Esophagus muscularis mucosa (tissue), 4 donors: ENCODE data around the gene NAV2. TPM values are rescaled to one million over a fixed set of nuclear protein-coding genes. Genes with fewer than 3 reads are reported as not detected.

Source experiments
- DNase-seq: peaks from one replicate; pipeline ENCODE4 v3.0.0-alpha.2; 2017; ENCODE audit errors: extremely low spot score
- H3K27ac ChIP-seq, 4 donors: fragments of 200-600 bp; sonication (generic); replicated peaks in 1 of 4; 1 replicate in 3 of 4; 2 replicates in 1 of 4; pipeline ENCODE4 v1.5.1; 2016 to 2019; ENCODE audit warnings: mild to moderate bottlenecking in 1 of 4
- H3K27me3 ChIP-seq, 4 donors: fragments of 200-600 bp; sonication (generic); one replicate each; pipeline versions ENCODE4 v1.5.1 to v1.6.0; 2016 to 2019
- H3K36me3 ChIP-seq, 4 donors: fragments of 200-600 bp; sonication (generic); one replicate each; pipeline ENCODE4 v1.5.1; 2016 to 2019
- H3K4me1 ChIP-seq, 4 donors: fragments of 200-600 bp; sonication (generic); one replicate each; pipeline ENCODE4 v1.5.1; 2016 to 2019
- H3K4me3 ChIP-seq, 4 donors: fragments of 200-600 bp; sonication (generic); 1 replicate in 2 of 4; 2 replicates in 2 of 4; pipeline ENCODE4 v1.5.1; 2016 to 2019; ENCODE audit warnings: mild to moderate bottlenecking in 4 of 4, moderate library complexity in 1 of 4
- H3K9me3 ChIP-seq, 4 donors: fragments of 200-600 bp; sonication (generic); 1 replicate in 3 of 4; 2 replicates in 1 of 4; pipeline ENCODE4 v1.5.1; 2016 to 2019
- CTCF ChIP-seq, 3 experiments: fragments of 200-600 bp in 2 of 3; fragments of 450-650 bp in 1 of 3; sonication (generic) in 2 of 3; IDR thresholded peaks; one replicate each; pipeline ENCODE4 v1.5.1; 2017 to 2019; ENCODE audit warnings: antibody characterized with exemption in 3 of 3, mild to moderate bottlenecking in 2 of 3, moderate library complexity in 1 of 3
- EP300 ChIP-seq: sonication (generic); formaldehyde crosslinking; IDR thresholded peaks from one replicate; pipeline ENCODE4 v1.6.1; 2017; ENCODE audit warnings: antibody characterized with exemption
- POLR2A ChIP-seq: fragments of 450-650 bp; IDR thresholded peaks from one replicate; pipeline ENCODE4 v1.6.1; 2017; ENCODE audit warnings: antibody characterized with exemption, moderate library complexity, mild to moderate bottlenecking, low read depth
- POLR2AphosphoS5 ChIP-seq, 2 donors: sonication (generic); formaldehyde crosslinking; IDR thresholded peaks; one replicate each; pipeline ENCODE4 v1.6.1; 2017; ENCODE audit warnings: antibody characterized with exemption in 2 of 2
- WGBS: methylation state at CpG from one replicate; pipeline ENCODE4 v1.1.5; 2018; 5-methylcytosine and 5-hydroxymethylcytosine counted together
- intact Hi-C: fragments of 100-400 bp; cut with DNase I; formaldehyde crosslinking; loops from one replicate; pipeline ENCODE4 v1.15.1; 2023
- total RNA-seq, 4 donors: library from RNA; depleted of rRNA; stranded (reverse); fragments of >200 nt; gene quantifications; one replicate each; pipeline versions ENCODE4 v1.1.0 to v1.2.1, GENCODE V29; 2016

NAV2 gene
- total RNA-seq, 4 donors from 2014 or later: 21.9 to 57.0 (median 37.5) TPM

- peaks cover 0 to 8% (median 0%) of the 10 kb centered on the region in 4 donors for H3K36me3 ChIP-seq
- no peaks in the 10 kb centered on the region for H3K27me3 ChIP-seq
- peaks cover 12 to 44% (median 32%) of the 10 kb centered on the region in 4 donors for H3K4me1 ChIP-seq
- TF ChIP-seq CTCF (IDR thresholded peaks at IDR 0.05): no peak
- TF ChIP-seq POLR2AphosphoS5 (IDR thresholded peaks at IDR 0.05): no peak
- no peak for TF ChIP-seq POLR2A
- no peak for TF ChIP-seq EP300
- no peaks in the 10 kb centered on the region for H3K9me3 ChIP-seq
- H3K4me3 ChIP-seq: no peak overlapping the region
- intact Hi-C loops: no loop called here
- 100% methylated on average over 1 of the region's 1 CpG for WGBS
- DNase-seq: no peak
- H3K27ac ChIP-seq: no peak overlapping the region
These were observed 107.5 kb downstream of the NAV2 start for GRCh38 chr11:19820100-19820499.

GRCh38 chr11:19821412-19821875, 108.8 kb downstream of the NAV2 start:
- TF ChIP-seq POLR2AphosphoS5 (IDR thresholded peaks at IDR 0.05): no peak
- TF ChIP-seq EP300: no peak
- no peak for TF ChIP-seq CTCF (IDR thresholded peaks at IDR 0.05)
- TF ChIP-seq POLR2A: no peak
- intact Hi-C loops: no loop called here

DNA sequence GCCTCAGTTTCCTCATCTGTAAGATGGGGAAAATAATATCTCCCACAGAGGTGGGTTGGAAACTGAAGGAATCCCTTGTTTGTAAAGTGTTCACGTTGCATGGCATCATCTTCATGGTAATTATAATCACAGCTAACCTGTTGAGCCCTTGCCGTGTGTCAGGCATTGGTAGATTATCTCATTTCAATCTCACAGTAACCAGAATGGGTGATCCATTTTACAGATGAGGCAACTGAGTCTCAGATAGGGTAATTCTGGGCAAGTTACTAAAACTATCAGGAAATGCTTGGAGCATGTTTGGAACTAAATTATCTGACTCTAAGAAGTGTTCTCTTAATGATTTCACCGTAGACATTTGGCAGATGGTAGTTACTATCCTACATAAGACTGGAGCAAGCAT, 109.4 kb downstream of the NAV2 start:
- H3K4me1 ChIP-seq: peaks cover 1 to 38% (median 28%) of the 10 kb centered on the region in 4 donors
- H3K27ac ChIP-seq: no peak overlapping the region
- no peak overlapping the region for H3K4me3 ChIP-seq
- no peak for TF ChIP-seq CTCF (IDR thresholded peaks at IDR 0.05)
- TF ChIP-seq POLR2AphosphoS5 (IDR thresholded peaks at IDR 0.05): no peak
- no peak for TF ChIP-seq POLR2A
- TF ChIP-seq EP300: no peak
- WGBS: 88% methylated on average over 3 of the region's 3 CpGs
- DNase-seq: no peak
- no peaks in the 10 kb centered on the region for H3K9me3 ChIP-seq
- intact Hi-C loops: no loop called here
- H3K27me3 ChIP-seq: no peaks in the 10 kb centered on the region
- H3K36me3 ChIP-seq: peaks cover 0 to 8% (median 0%) of the 10 kb centered on the region in 4 donors

More at GRCh38 chr11:19821412-19821875, 108.8 kb downstream of the NAV2 start:
- no peak overlapping the region for H3K4me3 ChIP-seq
- H3K9me3 ChIP-seq: no peaks in the 10 kb centered on the region
- H3K27ac ChIP-seq: no peak overlapping the region
- H3K27me3 ChIP-seq: no peaks in the 10 kb centered on the region
- WGBS: 90% methylated on average over 1 of the region's 1 CpG
- no peak for DNase-seq
- H3K36me3 ChIP-seq: peaks cover 0 to 8% (median 0%) of the 10 kb centered on the region in 4 donors
- H3K4me1 ChIP-seq: peaks cover under 1 to 33% (median 24%) of the 10 kb centered on the region in 4 donors

- DNase-seq: no peak
- Histone ChIP-seq H3K4me3 (no peak overlapping the region), H3K36me3 (peaks cover 0 to 8% (median 0%) of the 10 kb centered on the region in 4 donors), H3K27ac (no peak overlapping the region), H3K4me1 (peaks cover 5 to 39% (median 31%) of the 10 kb centered on the region in 4 donors), H3K27me3 (no peaks in the 10 kb centered on the region), H3K9me3 (no peaks in the 10 kb centered on the region)
- intact Hi-C loops: no loop called here
- TF ChIP-seq POLR2A (no peak), POLR2AphosphoS5 (IDR thresholded peaks at IDR 0.05) (no peak), EP300 (no peak), CTCF (IDR thresholded peaks at IDR 0.05) (no peak)
These were observed 109.9 kb downstream of the NAV2 start for GRCh38 chr11:19822531-19822930.

DNA sequence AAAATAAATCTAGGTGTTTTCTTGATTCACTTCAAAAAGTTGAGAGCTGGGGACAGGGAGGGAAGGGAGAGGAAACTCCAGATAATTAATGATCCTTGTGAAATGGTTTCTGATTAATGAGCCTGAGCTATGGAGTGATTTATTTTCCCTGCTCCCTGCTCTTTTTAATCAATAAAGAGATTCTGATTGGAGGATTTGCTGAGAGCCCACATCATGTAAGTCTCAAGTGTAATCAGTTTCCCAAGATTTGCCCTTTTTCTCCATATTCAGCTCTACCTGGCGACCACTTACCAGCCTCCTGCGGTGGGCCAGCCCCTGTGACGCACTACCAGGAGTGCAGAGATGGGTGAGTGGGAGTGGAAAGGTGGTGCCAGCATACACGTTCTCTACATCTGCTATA, 114.0 kb downstream of the NAV2 start:
- H3K9me3 ChIP-seq: no peaks in the 10 kb centered on the region
- H3K27ac ChIP-seq: no peak overlapping the region
- TF ChIP-seq POLR2A: no peak
- no peak for TF ChIP-seq EP300
- no peak for TF ChIP-seq POLR2AphosphoS5 (IDR thresholded peaks at IDR 0.05)
- TF ChIP-seq CTCF (IDR thresholded peaks at IDR 0.05): no peak
- no peak for DNase-seq
- intact Hi-C loops: no loop called here
- H3K27me3 ChIP-seq: no peaks in the 10 kb centered on the region
- H3K4me3 ChIP-seq: no peak overlapping the region
- H3K4me1 ChIP-seq: peaks cover 12 to 38% (median 32%) of the 10 kb centered on the region in 4 donors
- H3K36me3 ChIP-seq: no peaks in the 10 kb centered on the region
- 75% methylated on average over 4 of the region's 4 CpGs for WGBS
